ENCODE results near the gene RSPO4. TPM values are rescaled to one million over a fixed set of nuclear protein-coding genes. Genes with fewer than 3 reads are reported as not detected.
A peak's percentile ranks its signal among the peaks of the same experiment; 100 is the strongest.

The RSPO4 gene
- total RNA-seq, 1 donor from 2014 or later, result not detected

GRCh38 chr20:921068-921467, 81.0 kb downstream of the RSPO4 start:
- no peak for DNase-seq (ENCODE audit: missing footprints)
- intact Hi-C loops (cut with DNase I), result no loop called here
- no peak for ATAC-seq

- no peak for ATAC-seq
- intact Hi-C loops (cut with DNase I), result no loop called here
- DNase-seq (ENCODE audit: missing footprints), result no peak
Observed at GRCh38 chr20:920311-920710, 81.8 kb downstream of the RSPO4 start.

GRCh38 chr20:919491-919916, 82.6 kb downstream of the RSPO4 start:
- intact Hi-C loops (cut with DNase I), result no loop called here
- no peak for ATAC-seq

GRCh38 chr20:917416-917815, 84.7 kb downstream of the RSPO4 start:
- no peak for DNase-seq (ENCODE audit: missing footprints)
- ATAC-seq, result no peak
- intact Hi-C loops (cut with DNase I), result no loop called here

More at GRCh38 chr20:919491-919916, 82.6 kb downstream of the RSPO4 start:
- no peak for DNase-seq (ENCODE audit: missing footprints)

GRCh38 chr20:916825-917224, 85.3 kb downstream of the RSPO4 start:
- intact Hi-C loops (cut with DNase I), result no loop called here
- DNase-seq (ENCODE audit: missing footprints) (no peak), ATAC-seq (no peak)

GRCh38 chr20:916125-916799, 85.8 kb downstream of the RSPO4 start, which contains the start of gene ANGPT4:
TSS of gene ANGPT4 (minus strand) at chr20:916334. CDS start at chr20:916214, 120 bp downstream.
- ATAC-seq (peak; percentile 55), DNase-seq (ENCODE audit: missing footprints) (no peak)
- intact Hi-C loops (cut with DNase I), result no loop called here

- no peak for ATAC-seq
- no peak for DNase-seq (ENCODE audit: missing footprints)
- intact Hi-C loops (cut with DNase I), result no loop called here
Observed at GRCh38 chr20:914727-915498, 87.2 kb downstream of the RSPO4 start.

- intact Hi-C loops (cut with DNase I), result no loop called here
- ATAC-seq, result no peak
Observed at GRCh38 chr20:913306-913849, 88.7 kb downstream of the RSPO4 start.

GRCh38 chr20:911882-912600, 90.1 kb downstream of the RSPO4 start:
- DNase-seq (ENCODE audit: missing footprints), result no peak
- intact Hi-C loops (cut with DNase I), result no loop called here

More at GRCh38 chr20:913306-913849, 88.7 kb downstream of the RSPO4 start:
- no peak for DNase-seq (ENCODE audit: missing footprints)

GRCh38 chr20:910870-911770, 91.0 kb downstream of the RSPO4 start:
- ATAC-seq, result peak; percentile 60
- intact Hi-C loops (cut with DNase I), result no loop called here
- no peak for DNase-seq (ENCODE audit: missing footprints)

More at GRCh38 chr20:911882-912600, 90.1 kb downstream of the RSPO4 start:
- ATAC-seq, result no peak

- intact Hi-C loops (cut with DNase I), result no loop called here
- ATAC-seq (peak; percentile 43), DNase-seq (ENCODE audit: missing footprints) (no peak)
Observed at GRCh38 chr20:910132-910869, 91.8 kb downstream of the RSPO4 start.

GRCh38 chr20:909641-910040, 92.5 kb downstream of the RSPO4 start:
- DNase-seq (ENCODE audit: missing footprints), result no peak

More at GRCh38 chr20:909641-910040, 92.5 kb downstream of the RSPO4 start:
- intact Hi-C loops (cut with DNase I), result no loop called here
- ATAC-seq, result no peak

Other genes starting within 250 kb of the RSPO4 start
- 2.7 TPM for gene SLC52A3, start 233.8 kb downstream of the RSPO4 start, total RNA-seq
- gene FAM110A, start 168.6 kb downstream of the RSPO4 start, total RNA-seq, result 2.6 TPM
- gene ANGPT4, start 86.0 kb downstream of the RSPO4 start, total RNA-seq, result 0.05 TPM
- gene PSMF1, start 116.3 kb upstream of the RSPO4 start, total RNA-seq, result 132 TPM
- gene TMEM74B, start 182.7 kb upstream of the RSPO4 start, total RNA-seq, result 2.9 TPM
- 0.14 TPM for gene C20orf202, start 201.1 kb upstream of the RSPO4 start, total RNA-seq
- gene RAD21L1, start 223.7 kb upstream of the RSPO4 start, total RNA-seq, result not detected